NCI-H2171 (cell line): ENCODE results near the gene ZSWIM6.

Experiments used
- DNase-seq: peaks from one replicate; lab custom pipeline; 2025; lab: John Stamatoyannopoulos, UW

Gene ZSWIM6

GRCh38 chr5:61331407-61332357 is at the start of gene ZSWIM6:
Gene ZSWIM6 (plus strand): TSS chr5:61332258. CDS start chr5:61332273, 15 bp downstream.
- DNase-seq = peak; percentile 91

GRCh38 chr5:61283471-61283870 is 48.6 kb upstream of the ZSWIM6 start:
- DNase-seq = no peak

- DNase-seq = no peak
Observed at GRCh38 chr5:61285531-61285930, 46.5 kb upstream of the ZSWIM6 start.

- DNase-seq = no peak
Observed at GRCh38 chr5:61286446-61287132, 45.5 kb upstream of the ZSWIM6 start.

- DNase-seq = no peak
Observed at GRCh38 chr5:61287474-61287873, 44.6 kb upstream of the ZSWIM6 start.

GRCh38 chr5:61289241-61289640 is 42.8 kb upstream of the ZSWIM6 start:
- DNase-seq = no peak

GRCh38 chr5:61289669-61290306 is 42.3 kb upstream of the ZSWIM6 start:
- DNase-seq = no peak

GRCh38 chr5:61290791-61291210 is 41.3 kb upstream of the ZSWIM6 start:
- DNase-seq = no peak

GRCh38 chr5:61292062-61292657 is 39.9 kb upstream of the ZSWIM6 start:
- DNase-seq = no peak

GRCh38 chr5:61293071-61293470 is 39.0 kb upstream of the ZSWIM6 start:
- no peak for DNase-seq

GRCh38 chr5:61293873-61294272 is 38.2 kb upstream of the ZSWIM6 start:
- no peak for DNase-seq

GRCh38 chr5:61295365-61295764 is 36.7 kb upstream of the ZSWIM6 start:
- DNase-seq = no peak

GRCh38 chr5:61298066-61298465 is 34.0 kb upstream of the ZSWIM6 start:
- no peak for DNase-seq

- no peak for DNase-seq
Observed at GRCh38 chr5:61298580-61298979, 33.5 kb upstream of the ZSWIM6 start.

- no peak for DNase-seq
Observed at GRCh38 chr5:61299261-61299681, 32.8 kb upstream of the ZSWIM6 start.

GRCh38 chr5:61301341-61302199 is 30.5 kb upstream of the ZSWIM6 start:
- no peak for DNase-seq

- no peak for DNase-seq
Observed at GRCh38 chr5:61302200-61302563, 29.9 kb upstream of the ZSWIM6 start.

- DNase-seq = no peak
Observed at GRCh38 chr5:61303346-61303745, 28.7 kb upstream of the ZSWIM6 start.

GRCh38 chr5:61304590-61305381 is 27.3 kb upstream of the ZSWIM6 start:
- no peak for DNase-seq

- no peak for DNase-seq
Observed at GRCh38 chr5:61306531-61307131, 25.4 kb upstream of the ZSWIM6 start.
